Activated T-helper 2 cell treated with anti-CD3 and anti-CD28 coated beads, Interferon-gamma antibody, Interleukin-2, Interleukin-4, amounts not matched to agents 10 μg/mL and 5 μg/mL and 100 μg/mL, durations not matched to agents 14 hours and 24 hours and 36 hours (primary cell): ENCODE measurements around the gene EPS8L1. TPM values are rescaled to one million over a fixed set of nuclear protein-coding genes. Genes with fewer than 3 reads are reported as not detected.

Experiments
- DNase-seq: peaks from one replicate; pipeline ENCODE4 v3.0.0; 2021; ENCODE audit warnings: low spot score
- H3K27ac Mint-ChIP-seq: one replicate; pipeline ENCODE4 v1.8.0; 2021; ENCODE audit warnings: mixed read lengths
- H3K27me3 Mint-ChIP-seq: one replicate; pipeline ENCODE4 v1.8.0; 2021; ENCODE audit warnings: low read depth, mixed read lengths
- H3K36me3 Mint-ChIP-seq: one replicate; pipeline ENCODE4 v1.8.0; 2021; ENCODE audit warnings: low read depth, mixed read lengths
- H3K4me1 Mint-ChIP-seq: one replicate; pipeline ENCODE4 v1.8.0; 2021; ENCODE audit warnings: low read depth, mixed read lengths
- H3K4me3 Mint-ChIP-seq: one replicate; pipeline ENCODE4 v1.8.0; 2021; ENCODE audit warnings: low read depth, mild to moderate bottlenecking, moderate library complexity, mixed read lengths
- H3K9me3 Mint-ChIP-seq: one replicate; pipeline ENCODE4 v1.8.0; 2021; ENCODE audit warnings: mixed read lengths
- intact Hi-C: fragments of 100-400 bp; cut with micrococcal nuclease; formaldehyde crosslinking; loops from one replicate; pipeline ENCODE4 v1.15.1; 2023
- total RNA-seq: library from RNA; stranded (reverse); gene quantifications from 2 replicates; pipeline ENCODE4 v1.2.3, GENCODE V29; 2022

Gene EPS8L1
- total RNA-seq, 1 donor from 2014 or later, result 6.6 TPM

DNA sequence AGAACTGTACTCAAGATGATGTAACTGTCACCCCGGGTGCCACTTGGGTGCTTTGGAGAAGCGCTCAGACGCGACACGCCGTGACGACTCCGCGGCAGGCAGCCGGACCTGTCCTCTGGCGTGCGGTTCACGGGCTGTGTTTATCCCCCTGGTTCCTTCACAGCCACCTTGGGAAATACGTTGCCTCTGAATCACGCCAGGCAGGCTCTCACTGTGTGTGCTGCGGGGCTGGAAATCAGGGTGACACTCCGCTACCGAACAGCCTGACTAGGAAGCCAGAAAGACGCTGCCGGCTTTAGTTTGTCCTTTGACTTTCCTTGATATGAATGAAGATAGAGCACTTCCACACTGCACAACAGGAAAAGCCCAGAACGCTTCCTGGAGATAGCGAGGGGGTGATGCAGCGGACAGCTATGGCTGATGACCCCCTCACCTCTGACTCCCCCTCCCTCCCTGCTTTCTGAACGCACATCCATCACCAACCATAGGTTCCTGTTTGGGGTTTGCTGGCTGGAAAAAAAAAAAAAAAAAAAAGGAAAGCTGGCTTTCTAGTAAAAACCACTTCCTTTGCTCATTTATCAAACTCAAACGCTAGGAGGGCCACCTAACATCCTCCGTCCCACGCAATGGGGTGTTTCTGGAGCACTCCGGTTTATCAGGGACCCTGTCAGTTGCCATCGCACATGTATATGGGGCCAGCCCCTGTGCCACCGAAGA is 33.9 kb upstream of the EPS8L1 start:
- no peaks in the 10 kb centered on the region for H3K9me3 Mint-ChIP-seq
- H3K27me3 Mint-ChIP-seq, result no peaks in the 10 kb centered on the region
- H3K4me3 Mint-ChIP-seq, result peak overlapping the region; percentile 71
- H3K36me3 Mint-ChIP-seq, result peaks cover 41% of the 10 kb centered on the region
- DNase-seq, result peak; percentile 35
- intact Hi-C loops, result loop anchor here (2.0 kb wide), 1 partner anchor 21 kb away; the partner anchor contains the start of gene RDH13
- H3K4me1 Mint-ChIP-seq, result peaks cover 18% of the 10 kb centered on the region
- H3K27ac Mint-ChIP-seq, result peak overlapping the region; percentile 81

DNA sequence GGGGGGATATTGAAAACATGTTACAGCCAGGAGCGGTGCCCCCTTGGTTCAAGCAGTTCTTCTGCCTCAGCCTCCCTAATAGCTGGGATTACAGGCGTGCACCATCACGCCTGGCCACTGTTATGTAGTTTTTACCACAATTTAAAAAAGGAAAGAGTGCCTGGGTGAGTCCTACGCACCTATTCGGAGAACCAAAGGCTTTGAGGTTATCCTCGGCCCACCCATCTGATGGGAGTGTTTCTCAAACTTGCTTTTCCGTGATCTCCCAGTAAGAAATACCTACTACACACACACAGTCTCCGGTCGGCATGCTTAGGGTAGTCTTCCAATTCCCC is 33.4 kb upstream of the EPS8L1 start:
- Mint-ChIP-seq H3K9me3 (no peaks in the 10 kb centered on the region), H3K27me3 (no peaks in the 10 kb centered on the region), H3K4me3 (peak overlapping the region; percentile 71), H3K4me1 (peaks cover 18% of the 10 kb centered on the region), H3K27ac (peak overlapping the region; percentile 81), H3K36me3 (peaks cover 44% of the 10 kb centered on the region)
- no peak for DNase-seq
- intact Hi-C loops, result loop anchor here (2.0 kb wide), 1 partner anchor 20 kb away; the partner anchor contains the start of gene RDH13

DNA sequence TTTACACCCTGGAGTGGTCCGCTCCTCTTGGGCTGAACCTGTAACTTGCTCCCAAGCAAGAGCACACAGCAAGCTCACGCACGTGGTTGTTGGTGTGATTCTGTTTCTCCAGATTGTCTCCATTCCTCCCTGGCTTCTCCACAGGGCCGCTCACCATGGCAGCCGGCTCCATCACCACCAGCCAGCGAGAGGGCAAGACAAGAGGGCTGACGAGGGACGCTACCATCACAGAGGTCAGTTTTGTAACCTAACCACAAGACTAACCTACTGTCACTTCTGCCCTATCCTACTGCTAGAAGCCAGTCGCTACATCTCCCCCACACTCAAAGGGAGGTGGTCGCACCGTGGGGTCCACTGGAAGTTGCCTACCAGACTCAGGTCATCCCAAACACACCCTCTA is 33.0 kb upstream of the EPS8L1 start:
- H3K36me3 Mint-ChIP-seq, result peaks cover 48% of the 10 kb centered on the region
- intact Hi-C loops, result loop anchor here (2.0 kb wide), 1 partner anchor 20 kb away; the partner anchor contains the start of gene RDH13
- no peaks in the 10 kb centered on the region for H3K9me3 Mint-ChIP-seq
- peak overlapping the region; percentile 81 for H3K27ac Mint-ChIP-seq
- H3K4me1 Mint-ChIP-seq, result peaks cover 18% of the 10 kb centered on the region
- no peaks in the 10 kb centered on the region for H3K27me3 Mint-ChIP-seq
- DNase-seq, result no peak
- peak overlapping the region; percentile 71 for H3K4me3 Mint-ChIP-seq

DNA sequence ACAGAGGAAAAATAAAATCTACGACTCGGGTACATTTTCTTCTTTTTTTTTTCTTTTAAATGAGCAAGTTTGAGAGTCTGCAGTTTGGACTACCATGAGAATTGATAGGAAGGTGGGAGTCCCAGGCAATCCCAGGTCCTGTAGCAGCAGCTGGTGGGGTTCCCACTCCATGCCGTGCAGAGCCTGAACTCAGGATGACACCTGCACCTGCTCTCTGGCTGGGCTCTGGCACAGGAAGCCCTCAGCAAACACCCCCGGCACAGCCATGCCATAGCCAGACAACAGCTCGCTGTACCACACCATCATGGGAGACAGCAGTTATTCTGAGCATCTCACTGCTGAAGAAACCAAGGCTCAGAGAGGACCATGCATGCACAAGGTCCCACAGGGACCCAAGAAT is 31.4 kb upstream of the EPS8L1 start:
- intact Hi-C loops, result no loop called here
- H3K27ac Mint-ChIP-seq, result no peak overlapping the region
- H3K36me3 Mint-ChIP-seq, result peaks cover 60% of the 10 kb centered on the region
- H3K9me3 Mint-ChIP-seq, result no peaks in the 10 kb centered on the region
- no peaks in the 10 kb centered on the region for H3K27me3 Mint-ChIP-seq
- H3K4me3 Mint-ChIP-seq, result no peak overlapping the region
- no peak for DNase-seq
- peaks cover 18% of the 10 kb centered on the region for H3K4me1 Mint-ChIP-seq

DNA sequence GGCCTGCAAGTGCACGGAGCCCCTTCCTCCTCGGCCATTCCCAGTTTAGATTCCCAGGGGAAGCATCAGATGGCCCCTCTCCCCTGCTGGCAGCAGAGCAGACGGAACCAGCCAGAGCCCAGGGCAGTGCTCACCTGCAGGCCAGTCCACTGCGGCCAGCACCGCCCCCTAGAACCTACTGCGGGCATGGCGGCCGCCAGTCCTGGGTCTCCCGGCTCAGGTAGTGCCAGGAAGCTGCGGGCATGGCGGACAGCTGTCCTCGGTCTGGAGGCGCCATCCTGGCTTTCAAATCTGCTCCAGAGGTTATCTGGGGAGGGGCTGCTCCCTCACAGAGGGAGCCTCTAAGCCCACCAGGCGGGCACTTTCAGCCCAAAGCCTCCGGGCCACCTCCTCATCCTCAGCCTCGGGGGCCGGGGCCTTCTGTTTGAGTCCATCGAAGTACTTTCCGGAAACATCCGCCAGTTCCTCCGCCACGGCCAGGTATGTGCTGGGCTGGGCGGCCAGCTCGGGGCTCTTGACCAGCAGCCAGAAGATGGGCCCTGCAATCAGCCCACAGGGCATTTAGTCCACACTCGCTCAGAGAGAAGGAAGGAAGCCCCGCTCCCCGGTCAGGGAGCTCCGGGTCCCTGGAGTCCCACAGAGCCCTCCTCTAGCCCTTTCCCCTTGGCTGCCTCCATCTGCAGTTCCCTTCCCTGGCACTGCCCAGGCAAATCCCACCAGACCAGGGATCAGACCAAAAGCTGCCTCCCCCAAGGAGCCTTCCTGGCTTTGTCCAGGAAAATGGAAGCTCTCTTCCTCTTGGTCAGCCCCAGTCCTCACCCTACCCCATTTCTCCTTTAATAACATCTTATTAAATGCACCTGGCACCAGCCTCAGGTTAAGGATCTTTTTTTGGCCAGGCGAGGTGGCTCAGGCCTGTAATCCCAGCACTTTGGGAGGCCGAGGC is 30.6 kb upstream of the EPS8L1 start:
- H3K4me1 Mint-ChIP-seq, result peaks cover 18% of the 10 kb centered on the region
- H3K27ac Mint-ChIP-seq, result no peak overlapping the region
- intact Hi-C loops, result no loop called here
- peaks cover 57% of the 10 kb centered on the region for H3K36me3 Mint-ChIP-seq
- H3K27me3 Mint-ChIP-seq, result no peaks in the 10 kb centered on the region
- no peaks in the 10 kb centered on the region for H3K9me3 Mint-ChIP-seq
- DNase-seq, result no peak
- H3K4me3 Mint-ChIP-seq, result no peak overlapping the region

DNA sequence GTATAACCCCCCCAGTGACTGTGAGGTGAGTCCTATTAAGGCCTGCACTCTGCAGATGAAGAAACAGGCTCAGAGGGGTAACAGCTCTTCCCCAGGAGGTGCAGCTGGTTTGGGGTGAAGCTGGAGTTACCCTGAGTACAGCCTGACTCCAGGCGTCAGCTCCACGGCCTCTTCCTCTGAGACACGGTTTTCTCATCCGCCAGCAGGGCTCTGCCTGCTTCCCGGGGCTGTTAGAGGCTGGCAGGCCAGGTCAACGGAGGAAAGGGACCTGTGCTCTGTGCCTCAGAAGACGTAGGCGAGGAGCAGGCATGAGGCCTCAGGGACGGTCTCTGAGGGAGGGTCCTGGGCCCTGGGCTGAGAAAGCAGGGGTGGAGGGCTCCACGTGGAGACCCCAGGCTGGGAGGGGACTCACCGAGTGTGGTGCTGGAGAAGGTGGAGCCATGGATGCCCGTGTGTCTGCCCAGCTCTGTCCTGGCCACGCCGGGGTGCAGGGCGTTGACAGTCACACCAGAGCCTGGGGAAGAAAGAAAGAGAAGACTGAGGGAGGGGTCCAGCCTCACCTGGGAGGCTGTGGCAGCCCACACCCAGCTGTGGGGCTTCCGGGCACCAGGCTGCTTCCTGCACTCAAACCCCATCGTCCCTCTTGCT is 28.6 kb upstream of the EPS8L1 start:
- Mint-ChIP-seq H3K27me3 (no peaks in the 10 kb centered on the region), H3K27ac (no peak overlapping the region), H3K4me1 (peaks cover 9% of the 10 kb centered on the region), H3K9me3 (no peaks in the 10 kb centered on the region), H3K4me3 (no peak overlapping the region), H3K36me3 (peaks cover 51% of the 10 kb centered on the region)
- DNase-seq, result no peak
- intact Hi-C loops, result no loop called here

DNA sequence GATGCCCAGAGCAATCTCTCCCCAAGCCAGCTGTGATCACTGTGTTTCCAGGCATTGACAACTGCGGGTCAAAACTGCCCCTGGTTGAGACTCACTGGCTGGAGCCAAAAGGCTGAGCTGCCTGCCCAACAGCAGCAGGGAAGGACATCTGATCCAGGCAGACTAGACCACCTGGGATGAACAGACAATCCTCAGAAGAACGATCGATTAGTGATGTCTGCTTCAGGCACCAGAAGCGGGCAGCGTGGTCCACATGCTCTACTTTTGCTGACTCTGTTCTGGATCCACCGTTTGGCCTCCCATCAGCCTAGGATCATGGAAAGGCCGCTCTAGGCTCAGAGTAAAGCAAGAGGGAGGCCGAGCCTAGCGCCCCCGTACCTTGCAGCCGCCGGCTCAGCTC is 27.7 kb upstream of the EPS8L1 start:
- H3K9me3 Mint-ChIP-seq, result no peaks in the 10 kb centered on the region
- H3K4me3 Mint-ChIP-seq, result no peak overlapping the region
- intact Hi-C loops, result no loop called here
- H3K36me3 Mint-ChIP-seq, result peaks cover 45% of the 10 kb centered on the region
- no peak for DNase-seq
- H3K27ac Mint-ChIP-seq, result no peak overlapping the region
- H3K27me3 Mint-ChIP-seq, result no peaks in the 10 kb centered on the region
- peaks cover under 1% of the 10 kb centered on the region for H3K4me1 Mint-ChIP-seq

DNA sequence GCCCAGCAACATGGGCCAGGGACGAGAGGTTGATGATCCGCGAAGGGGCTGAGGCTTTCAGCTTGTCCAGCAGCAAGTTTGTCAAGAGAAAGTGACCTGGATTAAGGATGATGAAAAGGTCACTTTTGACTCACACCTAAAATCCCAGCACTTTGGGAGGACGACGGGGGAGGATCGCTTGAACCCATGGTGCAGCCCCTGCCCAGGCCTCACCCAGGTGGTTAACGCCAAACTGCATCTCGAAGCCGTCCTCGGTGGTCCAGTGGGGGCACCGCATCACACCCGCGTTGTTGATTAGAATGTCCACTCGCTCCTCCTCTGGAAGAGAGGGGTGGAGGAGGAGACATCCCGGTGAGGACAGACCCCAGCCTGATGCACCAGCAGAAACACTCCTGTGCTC is 27.2 kb upstream of the EPS8L1 start:
- Mint-ChIP-seq H3K27ac (no peak overlapping the region), H3K4me3 (no peak overlapping the region), H3K27me3 (no peaks in the 10 kb centered on the region), H3K36me3 (peaks cover 48% of the 10 kb centered on the region), H3K4me1 (no peaks in the 10 kb centered on the region), H3K9me3 (no peaks in the 10 kb centered on the region)
- intact Hi-C loops, result no loop called here
- no peak for DNase-seq

DNA sequence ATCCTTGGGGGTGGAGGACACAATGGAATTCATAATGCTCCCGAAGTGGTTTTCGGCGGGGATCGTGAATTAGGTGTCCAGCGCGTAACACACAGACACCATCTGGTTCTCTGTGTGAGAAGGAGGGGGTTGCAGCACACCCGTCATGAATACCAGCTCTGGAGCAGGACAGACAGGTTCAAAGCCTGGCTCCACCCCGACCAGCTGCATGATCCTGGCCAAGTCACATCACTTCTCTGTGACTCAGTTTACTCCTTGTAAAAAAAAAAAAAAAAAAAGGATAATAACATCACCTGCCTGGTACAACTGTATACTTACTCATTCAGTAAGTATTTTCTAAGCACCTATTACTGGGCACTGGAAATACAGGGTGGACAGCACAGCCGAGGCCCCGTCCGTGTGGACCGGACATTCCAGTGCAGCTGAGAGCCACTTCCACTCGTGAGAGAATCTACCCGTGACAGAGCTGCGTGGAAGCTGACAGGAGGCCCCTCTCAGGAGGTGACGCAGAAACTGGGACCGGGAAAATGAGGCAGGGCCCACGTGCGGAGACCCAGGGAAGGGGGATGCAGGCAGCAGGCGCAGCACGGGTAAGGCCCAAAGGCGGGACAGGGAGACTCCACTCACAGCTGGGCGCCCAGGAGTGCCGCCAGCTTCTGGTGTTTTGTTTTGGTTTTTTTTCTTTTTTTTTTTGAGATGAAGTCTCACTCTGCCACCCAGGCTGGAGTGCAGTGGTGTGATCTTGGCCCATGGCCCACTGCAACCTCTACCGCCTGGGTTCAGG is 24.7 kb upstream of the EPS8L1 start:
- intact Hi-C loops, result no loop called here
- Mint-ChIP-seq H3K4me3 (no peak overlapping the region), H3K27me3 (no peaks in the 10 kb centered on the region), H3K4me1 (no peaks in the 10 kb centered on the region), H3K9me3 (no peaks in the 10 kb centered on the region), H3K36me3 (peaks cover 51% of the 10 kb centered on the region), H3K27ac (no peak overlapping the region)
- DNase-seq, result no peak

DNA sequence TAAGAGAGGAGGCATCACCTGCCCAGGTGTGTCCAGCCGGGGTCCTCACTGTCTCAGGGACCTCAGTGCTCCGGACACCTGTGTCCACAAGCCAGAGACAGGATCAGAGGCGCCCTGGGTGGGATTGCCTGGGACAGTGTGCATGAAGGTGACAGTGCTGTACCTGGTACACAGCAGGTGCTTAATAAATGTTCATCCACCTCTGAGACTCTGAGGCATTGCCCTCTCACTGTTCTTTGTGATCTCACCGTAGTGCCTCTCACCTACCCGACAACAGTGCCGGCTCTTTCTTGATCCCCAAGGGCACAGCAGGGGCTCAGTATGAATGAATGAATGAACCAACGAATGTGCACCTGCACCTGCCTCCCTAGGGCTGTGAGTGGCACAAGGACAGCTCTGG is 21.9 kb upstream of the EPS8L1 start:
- Mint-ChIP-seq H3K27me3 (no peaks in the 10 kb centered on the region), H3K4me3 (no peak overlapping the region), H3K27ac (no peak overlapping the region), H3K36me3 (peaks cover 53% of the 10 kb centered on the region), H3K9me3 (no peaks in the 10 kb centered on the region), H3K4me1 (no peaks in the 10 kb centered on the region)
- no peak for DNase-seq
- intact Hi-C loops, result no loop called here

DNA sequence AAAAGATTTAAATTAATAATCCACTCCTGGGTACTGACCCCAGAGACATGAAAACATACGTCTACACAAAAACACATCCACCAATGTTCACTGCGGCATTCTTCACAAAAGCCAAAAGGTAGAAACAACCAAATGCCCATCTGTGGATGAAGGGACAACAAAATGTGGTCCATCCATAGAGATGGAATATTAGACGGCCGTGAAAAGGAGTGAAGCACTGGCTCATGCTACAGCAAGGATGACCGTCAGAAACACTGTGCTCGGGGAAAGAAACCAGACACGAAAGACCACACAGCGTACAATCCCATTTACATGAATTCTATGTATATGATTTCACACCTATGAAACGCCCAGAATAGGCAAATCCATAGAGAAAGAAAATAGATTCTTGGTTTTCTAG is 18.8 kb upstream of the EPS8L1 start:
- H3K27me3 Mint-ChIP-seq, result no peaks in the 10 kb centered on the region
- no peak overlapping the region for H3K27ac Mint-ChIP-seq
- DNase-seq, result no peak
- H3K36me3 Mint-ChIP-seq, result peaks cover 56% of the 10 kb centered on the region
- intact Hi-C loops, result no loop called here
- peaks cover 2% of the 10 kb centered on the region for H3K4me1 Mint-ChIP-seq
- H3K4me3 Mint-ChIP-seq, result no peak overlapping the region
- no peaks in the 10 kb centered on the region for H3K9me3 Mint-ChIP-seq
